ENCODE data around the gene TMEM42.
A peak's percentile ranks its signal among the peaks of the same experiment; 100 is the strongest.
"Not testable (repeated sequence)": the region's sequence is repeated elsewhere in the genome, so short reads cannot be mapped to it uniquely, and the experiment has no call there.

TMEM42 gene

DNA sequence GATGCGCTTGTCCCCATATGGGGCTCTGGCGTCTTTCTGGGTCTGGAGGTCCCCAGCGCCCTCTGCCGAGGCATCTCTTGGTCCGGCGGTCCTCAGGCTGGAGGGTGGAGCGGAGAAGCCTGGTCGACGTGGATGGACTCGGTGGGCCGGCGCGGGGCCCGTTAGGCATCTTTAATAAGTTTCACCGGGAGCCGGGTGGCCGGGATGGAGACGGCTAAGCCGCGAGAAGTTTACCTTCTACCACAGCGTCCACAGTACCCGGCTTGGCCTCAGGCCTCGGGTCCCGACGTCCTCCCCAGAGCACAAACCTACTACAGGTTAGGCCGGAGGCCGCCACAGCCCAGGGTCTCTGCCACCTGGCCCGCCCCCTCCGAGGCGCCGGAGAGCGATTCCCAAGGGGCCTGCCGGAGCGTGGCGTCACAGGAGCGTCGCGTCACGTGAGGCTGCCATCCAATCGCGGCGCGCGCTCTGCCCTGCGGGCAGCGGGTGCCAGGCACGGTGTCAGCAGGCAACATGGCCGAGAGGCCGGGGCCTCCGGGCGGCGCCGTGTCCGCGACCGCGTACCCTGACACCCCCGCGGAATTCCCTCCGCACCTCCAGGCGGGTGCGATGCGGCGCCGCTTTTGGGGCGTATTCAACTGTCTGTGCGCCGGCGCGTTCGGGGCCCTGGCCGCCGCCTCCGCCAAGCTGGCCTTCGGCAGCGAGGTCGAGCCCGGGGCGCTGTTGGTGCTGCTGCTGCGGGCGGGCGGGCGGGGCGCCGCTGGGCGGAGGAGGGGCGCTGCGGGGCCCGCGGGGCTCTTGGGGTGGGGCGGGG, at the start of gene TMEM42:
TSS of gene TMEM42 (plus strand) at position 501 of the 814 bp plus-strand sequence. CDS start at position 514, 13 bp downstream.
- peak; percentile 81 for DNase-seq (ENCODE audit: low spot score)
- H3K27ac ChIP-seq: peak within 1 kb of the TSS; percentile 86
- POLR2A ChIA-PET (ENCODE audit: low non-redundant PET): no interaction called here
- TF ChIP-seq, protein P1, sequence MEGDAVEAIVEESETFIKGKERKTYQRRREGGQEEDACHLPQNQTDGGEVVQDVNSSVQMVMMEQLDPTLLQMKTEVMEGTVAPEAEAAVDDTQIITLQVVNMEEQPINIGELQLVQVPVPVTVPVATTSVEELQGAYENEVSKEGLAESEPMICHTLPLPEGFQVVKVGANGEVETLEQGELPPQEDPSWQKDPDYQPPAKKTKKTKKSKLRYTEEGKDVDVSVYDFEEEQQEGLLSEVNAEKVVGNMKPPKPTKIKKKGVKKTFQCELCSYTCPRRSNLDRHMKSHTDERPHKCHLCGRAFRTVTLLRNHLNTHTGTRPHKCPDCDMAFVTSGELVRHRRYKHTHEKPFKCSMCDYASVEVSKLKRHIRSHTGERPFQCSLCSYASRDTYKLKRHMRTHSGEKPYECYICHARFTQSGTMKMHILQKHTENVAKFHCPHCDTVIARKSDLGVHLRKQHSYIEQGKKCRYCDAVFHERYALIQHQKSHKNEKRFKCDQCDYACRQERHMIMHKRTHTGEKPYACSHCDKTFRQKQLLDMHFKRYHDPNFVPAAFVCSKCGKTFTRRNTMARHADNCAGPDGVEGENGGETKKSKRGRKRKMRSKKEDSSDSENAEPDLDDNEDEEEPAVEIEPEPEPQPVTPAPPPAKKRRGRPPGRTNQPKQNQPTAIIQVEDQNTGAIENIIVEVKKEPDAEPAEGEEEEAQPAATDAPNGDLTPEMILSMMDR (conservative IDR thresholded peaks at IDR 0.05; ENCODE audit: low read depth): no peak
- CTCF ChIA-PET: interaction anchor here (0.9 kb wide), 1 partner anchor 36 kb away, joined by 3 read pairs; no protein-coding TSS in a partner anchor

DNA sequence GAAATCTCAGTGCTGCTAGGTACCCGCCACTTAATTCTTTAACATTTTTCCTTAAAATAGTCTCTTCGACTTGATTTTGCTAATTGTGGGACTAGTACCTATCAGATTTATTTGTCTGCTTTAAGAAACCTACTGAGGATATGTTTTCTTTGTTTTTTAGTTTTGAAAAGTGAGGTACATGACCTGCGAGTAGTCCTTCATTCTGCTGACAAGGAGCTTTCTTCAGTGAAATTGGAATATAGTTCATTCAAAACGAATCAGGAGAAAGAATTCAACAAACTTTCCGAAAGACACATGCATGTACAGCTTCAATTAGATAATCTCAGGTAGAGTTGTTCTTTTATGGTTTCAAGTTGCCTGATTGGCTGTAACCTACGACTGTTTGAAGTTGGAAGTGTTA, 47.0 kb upstream of the TMEM42 start:
- TF ChIP-seq, protein P1 (conservative IDR thresholded peaks at IDR 0.05; ENCODE audit: low read depth): no peak
- CTCF ChIA-PET: interaction anchor here (0.7 kb wide), 1 partner anchor 1089 kb away, joined by 3 read pairs; no protein-coding TSS in a partner anchor
- no peak overlapping the region for H3K27ac ChIP-seq
- POLR2A ChIA-PET (ENCODE audit: low non-redundant PET): no interaction called here
- no peak for DNase-seq (ENCODE audit: low spot score)

DNA sequence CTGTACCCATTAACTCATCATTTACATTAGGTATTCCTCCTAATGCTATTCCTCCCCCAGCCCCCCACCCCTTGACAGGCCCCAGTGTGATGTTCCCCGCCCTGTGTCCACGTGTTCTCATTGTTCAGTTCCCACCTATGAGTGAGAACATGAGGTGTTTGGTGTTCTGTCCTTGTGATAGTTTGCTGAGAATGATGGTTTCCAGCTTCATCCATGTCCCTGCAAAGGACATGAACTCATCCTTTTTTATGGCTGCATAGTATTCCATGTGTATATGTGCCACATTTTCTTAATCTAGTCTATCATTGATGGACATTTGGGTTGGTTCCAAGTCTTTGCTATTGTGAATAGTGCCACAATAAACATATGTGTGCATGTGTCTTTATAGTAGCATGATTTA, 45.4 kb upstream of the TMEM42 start:
- DNase-seq (ENCODE audit: low spot score); POLR2A ChIA-PET (ENCODE audit: low non-redundant PET); CTCF ChIA-PET; H3K27ac ChIP-seq: not testable (repeated sequence)

GRCh38 chr3:44821206-44821605, 40.5 kb upstream of the TMEM42 start:
- POLR2A ChIA-PET (ENCODE audit: low non-redundant PET); CTCF ChIA-PET; H3K27ac ChIP-seq; DNase-seq (ENCODE audit: low spot score): not testable (repeated sequence)

GRCh38 chr3:44825264-44825925, 36.3 kb upstream of the TMEM42 start:
- CTCF ChIA-PET: interaction anchor here (0.5 to 0.7 kb wide), 5 partner anchors 35 to 749 kb away, joined by 3 to 6 read pairs (median 3); no protein-coding TSS in a partner anchor
- POLR2A ChIA-PET (ENCODE audit: low non-redundant PET): no interaction called here
- TF ChIP-seq, protein P1 (conservative IDR thresholded peaks at IDR 0.05; ENCODE audit: low read depth): no peak
- H3K27ac ChIP-seq: no peak overlapping the region
- DNase-seq (ENCODE audit: low spot score): no peak

DNA sequence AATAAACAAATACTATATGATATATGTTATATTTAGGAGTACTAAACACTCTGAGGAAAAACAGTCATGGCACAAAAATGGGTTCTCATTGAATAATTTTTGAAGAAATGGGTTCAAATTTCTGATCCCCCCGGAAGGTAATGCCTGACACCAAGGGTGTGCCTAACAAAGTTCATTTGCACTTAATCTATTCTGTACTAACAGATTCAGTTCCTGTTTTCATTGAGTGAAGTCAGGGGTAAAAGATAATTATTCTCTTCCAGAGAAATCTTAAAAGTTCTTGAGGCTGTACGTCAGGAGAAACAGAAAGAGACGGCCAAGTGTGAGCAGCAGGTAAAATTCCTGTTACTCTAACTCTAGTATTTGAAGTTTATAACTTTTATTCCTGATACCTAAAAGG, 34.5 kb upstream of the TMEM42 start:
- CTCF ChIA-PET: no interaction called here
- no peak for DNase-seq (ENCODE audit: low spot score)
- POLR2A ChIA-PET (ENCODE audit: low non-redundant PET): no interaction called here

GRCh38 chr3:44831232-44831631, 30.5 kb upstream of the TMEM42 start:
- TF ChIP-seq, protein P1 (conservative IDR thresholded peaks at IDR 0.05; ENCODE audit: low read depth): no peak
- no peak overlapping the region for H3K27ac ChIP-seq
- ChIA-PET POLR2A (ENCODE audit: low non-redundant PET) (no interaction called here), CTCF (interaction anchor here (0.7 kb wide), 1 partner anchor 1328 kb away, joined by 4 read pairs; no protein-coding TSS in a partner anchor)
- no peak for DNase-seq (ENCODE audit: low spot score)

More for the DNA sequence above, 34.5 kb upstream of the TMEM42 start:
- no peak overlapping the region for H3K27ac ChIP-seq
- TF ChIP-seq, protein P1 (conservative IDR thresholded peaks at IDR 0.05; ENCODE audit: low read depth): no peak

All from RWPE1 (cell line).